ENCODE results near the gene VCAN.

VCAN gene

GRCh38 chr5:83488821-83489220 lies 17.3 kb downstream of the VCAN start:
- Histone ChIP-seq H3K4me3 (ENCODE audit: low read length) (no peak overlapping the region), H3K4me2 (ENCODE audit: low read depth, low read length) (no peak overlapping the region), H4K20me1 (ENCODE audit: insufficient read depth, low read length) (no peaks in the 10 kb centered on the region), H3K9me3 (replicated peaks; ENCODE audit: insufficient read depth, low read length) (no peaks in the 10 kb centered on the region), H3K27me3 (replicated peaks; ENCODE audit: insufficient read depth, low read length) (no peaks in the 10 kb centered on the region), H3K36me3 (replicated peaks; ENCODE audit: insufficient read depth, low read length) (no peaks in the 10 kb centered on the region), H3F3A (ENCODE audit: insufficient read depth, low read length) (no peaks in the 10 kb centered on the region), H3K4me1 (ENCODE audit: low read length) (no peaks in the 10 kb centered on the region), H3K79me2 (ENCODE audit: low read length) (no peaks in the 10 kb centered on the region), H3K27ac (ENCODE audit: low read length) (no peak overlapping the region), H3K9me2 (replicated peaks; ENCODE audit: insufficient read depth, low read length) (no peaks in the 10 kb centered on the region), H2AFZ (ENCODE audit: low read length) (no peak overlapping the region), H3K9ac (ENCODE audit: low read length) (no peak overlapping the region)
- DNase-seq = no peak
- TF ChIP-seq, protein P1, sequence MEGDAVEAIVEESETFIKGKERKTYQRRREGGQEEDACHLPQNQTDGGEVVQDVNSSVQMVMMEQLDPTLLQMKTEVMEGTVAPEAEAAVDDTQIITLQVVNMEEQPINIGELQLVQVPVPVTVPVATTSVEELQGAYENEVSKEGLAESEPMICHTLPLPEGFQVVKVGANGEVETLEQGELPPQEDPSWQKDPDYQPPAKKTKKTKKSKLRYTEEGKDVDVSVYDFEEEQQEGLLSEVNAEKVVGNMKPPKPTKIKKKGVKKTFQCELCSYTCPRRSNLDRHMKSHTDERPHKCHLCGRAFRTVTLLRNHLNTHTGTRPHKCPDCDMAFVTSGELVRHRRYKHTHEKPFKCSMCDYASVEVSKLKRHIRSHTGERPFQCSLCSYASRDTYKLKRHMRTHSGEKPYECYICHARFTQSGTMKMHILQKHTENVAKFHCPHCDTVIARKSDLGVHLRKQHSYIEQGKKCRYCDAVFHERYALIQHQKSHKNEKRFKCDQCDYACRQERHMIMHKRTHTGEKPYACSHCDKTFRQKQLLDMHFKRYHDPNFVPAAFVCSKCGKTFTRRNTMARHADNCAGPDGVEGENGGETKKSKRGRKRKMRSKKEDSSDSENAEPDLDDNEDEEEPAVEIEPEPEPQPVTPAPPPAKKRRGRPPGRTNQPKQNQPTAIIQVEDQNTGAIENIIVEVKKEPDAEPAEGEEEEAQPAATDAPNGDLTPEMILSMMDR (IDR thresholded peaks at IDR 0.05; ENCODE audit: low read length) = no peak
- TF ChIP-seq EZH2phosphoT487 (IDR thresholded peaks at IDR 0.05; ENCODE audit: low read length) (no peak), EZH2 (optimal IDR thresholded peaks at IDR 0.05; ENCODE audit: low read depth, low read length) (no peak)

- Histone ChIP-seq H3K9me3 (replicated peaks; ENCODE audit: insufficient read depth, low read length) (no peaks in the 10 kb centered on the region), H3K36me3 (replicated peaks; ENCODE audit: insufficient read depth, low read length) (no peaks in the 10 kb centered on the region), H3K4me3 (ENCODE audit: low read length) (no peak overlapping the region), H3K27me3 (replicated peaks; ENCODE audit: insufficient read depth, low read length) (no peaks in the 10 kb centered on the region), H3K4me2 (ENCODE audit: low read depth, low read length) (no peak overlapping the region), H3K79me2 (ENCODE audit: low read length) (no peaks in the 10 kb centered on the region), H4K20me1 (ENCODE audit: insufficient read depth, low read length) (no peaks in the 10 kb centered on the region), H3F3A (ENCODE audit: insufficient read depth, low read length) (peaks cover under 1% of the 10 kb centered on the region; the same call in 1 of the 2 replicates), H2AFZ (ENCODE audit: low read length) (no peak overlapping the region), H3K9ac (ENCODE audit: low read length) (no peak overlapping the region), H3K4me1 (ENCODE audit: low read length) (peaks cover 10% of the 10 kb centered on the region), H3K27ac (ENCODE audit: low read length) (no peak overlapping the region), H3K9me2 (replicated peaks; ENCODE audit: insufficient read depth, low read length) (no peaks in the 10 kb centered on the region)
- TF ChIP-seq EZH2 (optimal IDR thresholded peaks at IDR 0.05; ENCODE audit: low read depth, low read length) (no peak), EZH2phosphoT487 (IDR thresholded peaks at IDR 0.05; ENCODE audit: low read length) (no peak)
- TF ChIP-seq, protein P1 (IDR thresholded peaks at IDR 0.05; ENCODE audit: low read length) = no peak
- DNase-seq = no peak
Observed at GRCh38 chr5:83490203-83490602, 18.7 kb downstream of the VCAN start.

DNA sequence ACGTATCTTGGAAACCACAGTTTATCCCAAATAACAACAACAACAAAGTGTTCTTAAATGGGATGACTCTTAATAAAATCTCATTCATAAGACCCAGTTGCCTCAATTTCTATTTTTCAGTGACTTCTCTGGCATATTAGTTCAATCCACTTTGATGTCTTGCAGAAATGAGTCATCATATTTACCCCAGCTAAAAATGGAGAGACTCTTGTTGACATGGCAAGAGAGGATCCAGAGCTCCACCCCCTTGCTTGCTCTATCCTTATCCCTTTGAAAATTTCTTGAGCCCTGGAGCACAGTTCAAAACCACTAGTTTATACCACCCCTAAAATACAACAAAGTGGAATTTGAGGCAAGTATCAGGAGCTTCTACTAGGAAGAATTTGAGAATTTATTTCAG lies 20.8 kb downstream of the VCAN start:
- no peaks in the 10 kb centered on the region for H3K9me3 ChIP-seq (replicated peaks; ENCODE audit: insufficient read depth, low read length)

More for the DNA sequence above, 20.8 kb downstream of the VCAN start:
- Histone ChIP-seq H3K4me2 (ENCODE audit: low read depth, low read length) (no peak overlapping the region), H3K4me1 (ENCODE audit: low read length) (peaks cover 16% of the 10 kb centered on the region), H3K9me2 (replicated peaks; ENCODE audit: insufficient read depth, low read length) (no peaks in the 10 kb centered on the region), H3K4me3 (ENCODE audit: low read length) (no peak overlapping the region), H3K27ac (ENCODE audit: low read length) (no peak overlapping the region), H3K79me2 (ENCODE audit: low read length) (no peaks in the 10 kb centered on the region), H4K20me1 (ENCODE audit: insufficient read depth, low read length) (no peaks in the 10 kb centered on the region), H3K36me3 (replicated peaks; ENCODE audit: insufficient read depth, low read length) (no peaks in the 10 kb centered on the region), H3K27me3 (replicated peaks; ENCODE audit: insufficient read depth, low read length) (no peaks in the 10 kb centered on the region), H3K9ac (ENCODE audit: low read length) (no peak overlapping the region), H3F3A (ENCODE audit: insufficient read depth, low read length) (peaks cover 3% of the 10 kb centered on the region; the same call in 1 of the 2 replicates), H2AFZ (ENCODE audit: low read length) (no peak overlapping the region)
- no peak for DNase-seq
- TF ChIP-seq, protein P1 (IDR thresholded peaks at IDR 0.05; ENCODE audit: low read length) = no peak
- TF ChIP-seq EZH2phosphoT487 (IDR thresholded peaks at IDR 0.05; ENCODE audit: low read length) (no peak), EZH2 (optimal IDR thresholded peaks at IDR 0.05; ENCODE audit: low read depth, low read length) (no peak)

Measured in MM.1S (cell line).